ENCODE measurements around the gene SNRNP40. TPM values are rescaled to one million over a fixed set of nuclear protein-coding genes. Genes with fewer than 3 reads are reported as not detected.

The SNRNP40 gene
- total RNA-seq, 2 donors from 2014 or later, result 34.7 to 59.6 TPM

DNA sequence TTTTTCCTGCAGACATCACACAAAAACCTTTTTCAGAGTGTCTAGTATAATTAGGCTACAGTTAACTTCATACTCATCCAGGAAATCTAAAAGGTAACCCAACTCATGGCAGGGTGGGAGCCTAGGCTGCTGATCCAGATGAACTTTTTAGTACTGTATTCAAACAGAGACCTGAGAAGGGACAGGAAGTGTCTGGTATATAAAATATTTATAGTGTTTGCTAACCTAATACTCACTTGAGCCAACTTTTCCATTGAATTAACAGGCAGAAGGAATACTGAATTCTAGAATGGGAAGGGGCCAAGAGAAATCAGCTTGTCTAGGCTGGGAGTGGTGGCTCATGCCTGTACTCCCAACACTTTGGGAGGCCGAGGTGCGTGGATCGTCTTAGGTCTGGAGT is 34.7 kb downstream of the SNRNP40 start:
- H3K36me3 ChIP-seq, result peaks cover 8% of the 10 kb centered on the region

DNA sequence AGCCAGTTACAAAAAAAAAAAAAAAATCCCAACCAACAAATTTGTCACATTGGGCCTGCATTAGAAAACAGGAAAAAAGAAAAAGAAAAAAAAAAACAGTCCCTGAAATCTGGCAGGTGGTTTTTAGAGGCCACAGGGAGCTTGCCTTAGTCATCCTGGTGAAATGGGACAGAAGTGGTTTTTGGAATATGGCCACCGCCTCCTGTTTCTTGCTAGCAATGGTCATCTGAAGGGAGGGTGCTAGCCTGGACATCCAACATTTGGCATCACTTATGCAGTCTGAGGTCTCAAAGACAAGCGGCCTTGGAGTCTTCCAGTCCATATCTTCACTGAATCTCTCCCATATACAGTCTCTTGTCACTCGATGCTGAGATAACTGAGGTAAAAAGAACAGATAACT is 36.8 kb downstream of the SNRNP40 start:
- no peak for DNase-seq
- H3K4me1 ChIP-seq, result no peaks in the 10 kb centered on the region
- intact Hi-C loops (cut with DNase I), result no loop called here
- H3K9ac ChIP-seq (ENCODE audit: low read depth in 2 of 2, low read length in 2 of 2), result no peak overlapping the region
- no peaks in the 10 kb centered on the region for H3K27me3 ChIP-seq
- TF ChIP-seq, protein P1, sequence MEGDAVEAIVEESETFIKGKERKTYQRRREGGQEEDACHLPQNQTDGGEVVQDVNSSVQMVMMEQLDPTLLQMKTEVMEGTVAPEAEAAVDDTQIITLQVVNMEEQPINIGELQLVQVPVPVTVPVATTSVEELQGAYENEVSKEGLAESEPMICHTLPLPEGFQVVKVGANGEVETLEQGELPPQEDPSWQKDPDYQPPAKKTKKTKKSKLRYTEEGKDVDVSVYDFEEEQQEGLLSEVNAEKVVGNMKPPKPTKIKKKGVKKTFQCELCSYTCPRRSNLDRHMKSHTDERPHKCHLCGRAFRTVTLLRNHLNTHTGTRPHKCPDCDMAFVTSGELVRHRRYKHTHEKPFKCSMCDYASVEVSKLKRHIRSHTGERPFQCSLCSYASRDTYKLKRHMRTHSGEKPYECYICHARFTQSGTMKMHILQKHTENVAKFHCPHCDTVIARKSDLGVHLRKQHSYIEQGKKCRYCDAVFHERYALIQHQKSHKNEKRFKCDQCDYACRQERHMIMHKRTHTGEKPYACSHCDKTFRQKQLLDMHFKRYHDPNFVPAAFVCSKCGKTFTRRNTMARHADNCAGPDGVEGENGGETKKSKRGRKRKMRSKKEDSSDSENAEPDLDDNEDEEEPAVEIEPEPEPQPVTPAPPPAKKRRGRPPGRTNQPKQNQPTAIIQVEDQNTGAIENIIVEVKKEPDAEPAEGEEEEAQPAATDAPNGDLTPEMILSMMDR (IDR thresholded peaks at IDR 0.05), result no peak
- H3K4me3 ChIP-seq, result no peak overlapping the region
- no peaks in the 10 kb centered on the region for H3K36me3 ChIP-seq
- H3K9me3 ChIP-seq, result no peaks in the 10 kb centered on the region
- no peak overlapping the region for H3K27ac ChIP-seq

More for the DNA sequence above, 34.7 kb downstream of the SNRNP40 start:
- Histone ChIP-seq H3K4me3 (no peak overlapping the region), H3K27me3 (no peaks in the 10 kb centered on the region), H3K9me3 (no peaks in the 10 kb centered on the region), H3K27ac (no peak overlapping the region), H3K4me1 (no peaks in the 10 kb centered on the region), H3K9ac (ENCODE audit: low read depth in 2 of 2, low read length in 2 of 2) (no peak overlapping the region)
- TF ChIP-seq, protein P1 (IDR thresholded peaks at IDR 0.05), result no peak
- intact Hi-C loops (cut with DNase I), result no loop called here
- DNase-seq, result no peak

DNA sequence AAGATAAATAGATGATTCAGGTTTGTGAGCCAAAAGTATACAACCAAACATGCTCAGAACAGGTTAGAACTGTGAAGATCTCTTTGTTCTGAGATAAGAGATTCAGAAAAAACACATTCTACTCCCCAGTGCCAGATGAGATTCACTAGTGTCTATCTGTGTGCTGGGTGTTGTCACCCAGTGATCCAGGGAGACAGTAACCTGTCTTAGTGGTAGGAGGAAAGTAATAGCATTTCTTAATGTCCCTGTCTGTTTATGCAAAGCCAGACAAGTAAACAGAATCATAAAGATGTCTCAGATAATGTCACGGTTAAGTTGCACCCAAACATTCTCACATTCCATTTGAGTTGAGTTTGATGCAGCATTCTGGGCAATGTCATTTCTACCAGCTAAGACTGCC is 38.0 kb downstream of the SNRNP40 start:
- Histone ChIP-seq H3K27me3 (no peaks in the 10 kb centered on the region), H3K9ac (ENCODE audit: low read depth in 2 of 2, low read length in 2 of 2) (no peak overlapping the region), H3K27ac (no peak overlapping the region), H3K36me3 (no peaks in the 10 kb centered on the region), H3K9me3 (no peaks in the 10 kb centered on the region), H3K4me3 (no peak overlapping the region), H3K4me1 (no peaks in the 10 kb centered on the region)
- DNase-seq, result no peak
- intact Hi-C loops (cut with DNase I), result no loop called here
- TF ChIP-seq, protein P1 (IDR thresholded peaks at IDR 0.05), result no peak

DNA sequence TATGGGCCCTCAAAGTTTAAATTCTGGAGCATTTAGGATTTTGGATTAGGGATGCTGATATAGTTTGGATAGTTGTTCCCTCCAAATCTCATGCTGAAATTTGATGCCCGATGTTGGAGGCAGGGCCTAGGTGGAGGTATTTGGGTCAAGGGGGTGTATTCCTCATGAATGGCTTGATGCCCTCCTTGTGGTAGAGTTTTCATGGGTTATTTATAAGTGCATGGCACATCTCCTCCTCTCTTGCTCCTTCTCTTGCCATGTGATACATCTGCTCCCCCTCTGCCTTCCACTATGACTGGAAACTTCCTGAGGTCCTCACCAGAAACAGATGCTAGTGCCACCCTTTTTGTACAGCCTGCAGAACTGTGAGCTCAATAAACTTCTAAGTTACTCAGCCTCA is 39.4 kb downstream of the SNRNP40 start:
- H3K27ac ChIP-seq, result no peak overlapping the region
- H3K27me3 ChIP-seq, result no peaks in the 10 kb centered on the region
- no peak for DNase-seq
- intact Hi-C loops (cut with DNase I), result no loop called here
- no peak overlapping the region for H3K4me3 ChIP-seq
- TF ChIP-seq, protein P1 (IDR thresholded peaks at IDR 0.05), result no peak
- H3K4me1 ChIP-seq, result no peaks in the 10 kb centered on the region
- no peak overlapping the region for H3K9ac ChIP-seq (ENCODE audit: low read depth in 2 of 2, low read length in 2 of 2)
- no peaks in the 10 kb centered on the region for H3K36me3 ChIP-seq
- no peaks in the 10 kb centered on the region for H3K9me3 ChIP-seq

- Histone ChIP-seq H3K9me3 (no peaks in the 10 kb centered on the region), H3K9ac (ENCODE audit: low read depth in 2 of 2, low read length in 2 of 2) (no peak overlapping the region), H3K27me3 (no peaks in the 10 kb centered on the region), H3K4me3 (no peak overlapping the region), H3K36me3 (no peaks in the 10 kb centered on the region), H3K27ac (no peak overlapping the region), H3K4me1 (no peaks in the 10 kb centered on the region)
- intact Hi-C loops (cut with DNase I), result no loop called here
- DNase-seq, result no peak
- TF ChIP-seq, protein P1 (IDR thresholded peaks at IDR 0.05), result no peak
These were observed 46.7 kb downstream of the SNRNP40 start for GRCh38 chr1:31249854-31250253.

DNA sequence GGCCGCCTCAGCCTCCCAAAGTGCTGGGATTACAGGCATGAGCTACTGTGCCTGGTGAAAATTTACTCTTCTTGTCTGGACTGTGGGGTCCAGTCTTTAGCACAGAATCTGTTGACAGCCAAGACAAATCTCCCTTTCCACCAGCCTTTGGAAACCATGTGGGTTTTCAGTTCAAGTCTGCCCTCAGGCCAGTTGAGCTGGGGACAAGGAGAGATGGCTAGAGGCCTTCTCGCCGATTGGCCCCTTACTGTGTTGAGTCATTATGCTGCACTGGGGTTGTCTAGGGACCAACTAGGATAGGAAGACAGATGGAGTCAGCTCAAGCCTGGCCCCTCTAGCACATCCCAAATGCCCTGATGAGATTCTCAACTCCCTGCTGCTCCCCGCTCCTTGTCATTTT is 48.3 kb downstream of the SNRNP40 start:
- TF ChIP-seq, protein P1 (IDR thresholded peaks at IDR 0.05), result no peak
- Histone ChIP-seq H3K9ac (ENCODE audit: low read depth in 2 of 2, low read length in 2 of 2) (no peak overlapping the region), H3K9me3 (no peaks in the 10 kb centered on the region), H3K36me3 (no peaks in the 10 kb centered on the region), H3K4me1 (no peaks in the 10 kb centered on the region), H3K27me3 (no peaks in the 10 kb centered on the region), H3K27ac (no peak overlapping the region), H3K4me3 (no peak overlapping the region)
- DNase-seq, result no peak
- intact Hi-C loops (cut with DNase I), result no loop called here

Data from colonic mucosa (tissue), 4 donors.